ENCODE data around the gene VPS50. TPM values are rescaled to one million over a fixed set of nuclear protein-coding genes. Genes with fewer than 3 reads are reported as not detected.

Gene VPS50
- total RNA-seq, 1 donor = 34.4 TPM

DNA sequence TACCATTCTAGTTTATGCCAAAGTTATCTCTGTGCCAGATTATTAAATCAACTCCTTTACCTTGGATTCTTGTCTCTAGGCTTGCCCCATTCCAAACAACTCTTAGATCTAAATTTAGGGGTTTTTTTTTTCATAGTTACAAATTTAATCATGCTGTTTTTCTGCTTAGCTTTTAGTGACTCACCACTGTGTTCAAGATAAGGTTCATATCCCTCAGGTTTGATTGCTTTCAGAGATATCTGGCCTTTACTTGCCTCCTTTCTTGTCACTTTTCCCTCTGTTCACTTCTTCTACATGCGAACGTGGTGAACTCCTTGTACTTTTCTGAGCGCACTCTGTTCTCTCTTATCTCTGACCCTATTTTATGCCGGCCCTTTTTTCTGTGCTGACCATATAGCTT is 78.2 kb downstream of the VPS50 start:
- Histone ChIP-seq H3K4me1 (ENCODE audit: insufficient read depth, low read length) (peaks cover 22% of the 10 kb centered on the region), H2AFZ (ENCODE audit: low read length) (no peak overlapping the region), H4K20me1 (ENCODE audit: insufficient read depth, low read length) (no peaks in the 10 kb centered on the region), H3K27me3 (ENCODE audit: insufficient read depth, low read length) (no peaks in the 10 kb centered on the region), H3K27ac (ENCODE audit: low read depth, low read length) (no peak overlapping the region), H3K36me3 (ENCODE audit: insufficient read depth, low read length) (no peaks in the 10 kb centered on the region), H3K79me2 (ENCODE audit: insufficient read depth, low read length) (no peaks in the 10 kb centered on the region), H3K4me2 (ENCODE audit: insufficient read depth, low read length) (peak overlapping the region; percentile 11), H3K9me3 (ENCODE audit: low read depth, low read length) (no peaks in the 10 kb centered on the region), H3K4me3 (ENCODE audit: insufficient read depth, low read length) (no peak overlapping the region)
- DNase-seq (ENCODE audit: insufficient read length, low spot score, missing footprints) = no peak
- TF ChIP-seq, protein P1, sequence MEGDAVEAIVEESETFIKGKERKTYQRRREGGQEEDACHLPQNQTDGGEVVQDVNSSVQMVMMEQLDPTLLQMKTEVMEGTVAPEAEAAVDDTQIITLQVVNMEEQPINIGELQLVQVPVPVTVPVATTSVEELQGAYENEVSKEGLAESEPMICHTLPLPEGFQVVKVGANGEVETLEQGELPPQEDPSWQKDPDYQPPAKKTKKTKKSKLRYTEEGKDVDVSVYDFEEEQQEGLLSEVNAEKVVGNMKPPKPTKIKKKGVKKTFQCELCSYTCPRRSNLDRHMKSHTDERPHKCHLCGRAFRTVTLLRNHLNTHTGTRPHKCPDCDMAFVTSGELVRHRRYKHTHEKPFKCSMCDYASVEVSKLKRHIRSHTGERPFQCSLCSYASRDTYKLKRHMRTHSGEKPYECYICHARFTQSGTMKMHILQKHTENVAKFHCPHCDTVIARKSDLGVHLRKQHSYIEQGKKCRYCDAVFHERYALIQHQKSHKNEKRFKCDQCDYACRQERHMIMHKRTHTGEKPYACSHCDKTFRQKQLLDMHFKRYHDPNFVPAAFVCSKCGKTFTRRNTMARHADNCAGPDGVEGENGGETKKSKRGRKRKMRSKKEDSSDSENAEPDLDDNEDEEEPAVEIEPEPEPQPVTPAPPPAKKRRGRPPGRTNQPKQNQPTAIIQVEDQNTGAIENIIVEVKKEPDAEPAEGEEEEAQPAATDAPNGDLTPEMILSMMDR (IDR thresholded peaks at IDR 0.05; ENCODE audit: extremely low read depth, low read depth, low read length) = no peak

DNA sequence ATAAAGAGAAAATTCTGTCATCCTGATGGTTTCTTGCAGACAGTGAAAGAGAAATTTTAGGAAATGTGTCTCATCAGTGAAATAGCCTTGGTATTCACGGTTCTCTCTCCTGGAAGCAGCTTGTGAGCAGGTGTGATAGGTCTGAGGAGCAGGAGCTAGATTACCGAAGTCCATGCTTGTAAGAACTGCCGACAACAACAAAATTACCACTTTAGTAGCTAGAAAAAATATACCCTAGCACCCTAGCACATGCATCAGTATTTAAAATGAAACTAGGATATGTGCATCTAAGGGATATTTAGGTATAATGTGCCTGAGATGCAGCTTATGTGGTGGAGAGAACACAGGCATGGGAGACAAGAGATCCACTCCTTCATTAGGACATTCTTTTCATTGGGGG is 82.3 kb downstream of the VPS50 start:
- Histone ChIP-seq H3K36me3 (ENCODE audit: insufficient read depth, low read length) (no peaks in the 10 kb centered on the region), H3K4me2 (ENCODE audit: insufficient read depth, low read length) (no peak overlapping the region), H3K9me3 (ENCODE audit: low read depth, low read length) (no peaks in the 10 kb centered on the region), H2AFZ (ENCODE audit: low read length) (no peak overlapping the region), H3K27ac (ENCODE audit: low read depth, low read length) (no peak overlapping the region), H4K20me1 (ENCODE audit: insufficient read depth, low read length) (no peaks in the 10 kb centered on the region), H3K79me2 (ENCODE audit: insufficient read depth, low read length) (no peaks in the 10 kb centered on the region), H3K4me1 (ENCODE audit: insufficient read depth, low read length) (peaks cover 27% of the 10 kb centered on the region), H3K27me3 (ENCODE audit: insufficient read depth, low read length) (no peaks in the 10 kb centered on the region), H3K4me3 (ENCODE audit: insufficient read depth, low read length) (no peak overlapping the region)
- TF ChIP-seq, protein P1 (IDR thresholded peaks at IDR 0.05; ENCODE audit: extremely low read depth, low read depth, low read length) = no peak
- no peak for DNase-seq (ENCODE audit: insufficient read length, low spot score, missing footprints)

DNA sequence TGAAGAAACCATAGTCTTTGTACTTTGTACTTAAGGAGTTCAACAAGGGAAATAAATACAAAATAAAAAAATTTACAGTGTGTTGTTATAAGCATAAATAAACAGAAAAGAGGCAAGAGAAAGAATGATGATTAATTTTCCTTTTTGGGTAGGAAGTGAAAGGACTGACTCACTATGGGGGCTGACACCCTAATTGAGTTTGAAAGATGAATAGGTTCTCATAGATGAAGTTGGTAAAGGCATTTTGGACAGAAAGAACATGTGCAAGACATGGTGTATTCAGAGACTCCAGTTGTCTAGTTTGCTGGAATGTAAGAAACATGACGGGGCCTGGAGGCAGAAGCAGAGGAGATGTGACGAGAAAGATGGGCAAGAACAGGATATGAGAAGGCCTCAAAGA is 83.7 kb downstream of the VPS50 start:
- Histone ChIP-seq H3K4me2 (ENCODE audit: insufficient read depth, low read length) (peak overlapping the region; percentile 7), H3K4me1 (ENCODE audit: insufficient read depth, low read length) (peaks cover 16% of the 10 kb centered on the region), H3K9me3 (ENCODE audit: low read depth, low read length) (no peaks in the 10 kb centered on the region), H3K36me3 (ENCODE audit: insufficient read depth, low read length) (no peaks in the 10 kb centered on the region), H2AFZ (ENCODE audit: low read length) (no peak overlapping the region), H3K4me3 (ENCODE audit: insufficient read depth, low read length) (no peak overlapping the region), H3K79me2 (ENCODE audit: insufficient read depth, low read length) (no peaks in the 10 kb centered on the region), H3K27ac (ENCODE audit: low read depth, low read length) (peak overlapping the region; percentile 62), H3K27me3 (ENCODE audit: insufficient read depth, low read length) (no peaks in the 10 kb centered on the region), H4K20me1 (ENCODE audit: insufficient read depth, low read length) (no peaks in the 10 kb centered on the region)
- TF ChIP-seq, protein P1 (IDR thresholded peaks at IDR 0.05; ENCODE audit: extremely low read depth, low read depth, low read length) = no peak
- DNase-seq (ENCODE audit: insufficient read length, low spot score, missing footprints) = no peak

DNA sequence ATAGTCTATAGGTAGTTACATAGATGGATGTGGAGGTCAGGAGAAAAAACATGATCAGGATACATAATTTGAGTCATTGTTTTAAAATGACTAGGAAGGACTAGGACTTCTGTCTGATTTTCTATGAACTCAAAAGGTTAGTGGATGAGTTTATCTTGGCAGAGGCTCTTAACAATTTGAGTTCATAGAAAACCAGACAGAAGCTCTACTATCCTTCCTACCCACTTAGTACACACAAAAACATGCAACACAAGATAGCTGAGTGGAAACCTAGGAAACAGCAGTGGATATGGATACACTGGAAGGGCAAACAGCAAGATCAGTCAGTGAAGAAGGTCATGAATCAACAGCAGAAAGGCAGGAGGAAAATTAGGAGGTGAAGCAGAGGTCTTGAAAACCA is 84.6 kb downstream of the VPS50 start:
- DNase-seq (ENCODE audit: insufficient read length, low spot score, missing footprints) = peak; percentile 42
- H3K79me2 ChIP-seq (ENCODE audit: insufficient read depth, low read length) = no peaks in the 10 kb centered on the region
- no peak overlapping the region for H2AFZ ChIP-seq (ENCODE audit: low read length)
- H3K36me3 ChIP-seq (ENCODE audit: insufficient read depth, low read length) = no peaks in the 10 kb centered on the region
- H3K9me3 ChIP-seq (ENCODE audit: low read depth, low read length) = no peaks in the 10 kb centered on the region
- no peaks in the 10 kb centered on the region for H4K20me1 ChIP-seq (ENCODE audit: insufficient read depth, low read length)
- TF ChIP-seq, protein P1 (IDR thresholded peaks at IDR 0.05; ENCODE audit: extremely low read depth, low read depth, low read length) = no peak
- no peaks in the 10 kb centered on the region for H3K27me3 ChIP-seq (ENCODE audit: insufficient read depth, low read length)
- H3K4me1 ChIP-seq (ENCODE audit: insufficient read depth, low read length) = peaks cover 16% of the 10 kb centered on the region
- H3K27ac ChIP-seq (ENCODE audit: low read depth, low read length) = peak overlapping the region; percentile 62
- no peak overlapping the region for H3K4me3 ChIP-seq (ENCODE audit: insufficient read depth, low read length)
- H3K4me2 ChIP-seq (ENCODE audit: insufficient read depth, low read length) = peak overlapping the region; percentile 7
